HG03135 (cell line): Measurements from ENCODE around the gene ABHD16A.

Experiments used
- ATAC-seq: cut with Tn5 transposase; IDR thresholded peaks from one replicate; pipeline ENCODE4 v1.9.1; 2021; ENCODE audit warnings: mild to moderate bottlenecking, moderate library complexity; ENCODE audit not compliant: unreplicated experiment

Gene ABHD16A

DNA sequence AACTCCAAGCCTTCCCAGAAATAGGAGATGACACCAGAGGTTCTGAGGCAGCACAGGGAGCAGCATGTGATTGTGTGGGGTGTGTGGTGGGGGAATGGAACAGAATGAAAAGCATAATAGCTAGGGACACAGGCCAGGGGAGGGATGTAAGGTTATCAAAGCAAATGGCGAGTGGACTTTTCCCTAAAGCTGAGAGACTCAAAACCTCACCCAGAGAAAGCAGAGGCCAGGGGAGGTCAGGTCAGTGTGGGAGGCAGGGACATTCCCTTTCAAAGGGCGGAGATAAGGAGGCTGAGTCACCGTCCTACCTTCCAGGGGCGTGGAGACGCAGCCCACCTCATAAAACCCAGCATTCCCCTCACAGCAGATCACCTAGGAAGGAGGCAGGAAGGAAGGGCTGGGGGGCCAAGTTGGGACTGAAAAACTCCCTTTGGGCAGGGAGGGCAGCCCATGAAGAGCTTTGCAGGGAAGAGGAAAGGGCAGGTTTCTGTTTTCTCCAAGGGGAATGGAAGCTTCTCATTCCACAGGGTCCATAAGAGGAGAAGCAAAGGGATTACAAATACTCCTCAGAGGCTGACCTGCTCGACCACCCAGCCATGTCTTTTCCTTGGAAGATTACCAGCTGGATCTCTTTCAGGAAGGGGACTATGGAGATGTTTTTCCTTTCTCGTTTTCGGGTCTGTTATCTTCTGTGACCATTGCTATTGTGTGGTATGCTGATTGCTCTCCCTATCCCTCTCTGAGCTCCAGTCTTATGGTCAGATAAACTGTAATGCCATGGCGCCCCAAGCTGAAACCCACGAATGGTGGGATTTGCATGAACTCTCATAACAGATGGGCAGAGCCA lies 12.7 kb downstream of the ABHD16A start:
- ATAC-seq, result no peak

DNA sequence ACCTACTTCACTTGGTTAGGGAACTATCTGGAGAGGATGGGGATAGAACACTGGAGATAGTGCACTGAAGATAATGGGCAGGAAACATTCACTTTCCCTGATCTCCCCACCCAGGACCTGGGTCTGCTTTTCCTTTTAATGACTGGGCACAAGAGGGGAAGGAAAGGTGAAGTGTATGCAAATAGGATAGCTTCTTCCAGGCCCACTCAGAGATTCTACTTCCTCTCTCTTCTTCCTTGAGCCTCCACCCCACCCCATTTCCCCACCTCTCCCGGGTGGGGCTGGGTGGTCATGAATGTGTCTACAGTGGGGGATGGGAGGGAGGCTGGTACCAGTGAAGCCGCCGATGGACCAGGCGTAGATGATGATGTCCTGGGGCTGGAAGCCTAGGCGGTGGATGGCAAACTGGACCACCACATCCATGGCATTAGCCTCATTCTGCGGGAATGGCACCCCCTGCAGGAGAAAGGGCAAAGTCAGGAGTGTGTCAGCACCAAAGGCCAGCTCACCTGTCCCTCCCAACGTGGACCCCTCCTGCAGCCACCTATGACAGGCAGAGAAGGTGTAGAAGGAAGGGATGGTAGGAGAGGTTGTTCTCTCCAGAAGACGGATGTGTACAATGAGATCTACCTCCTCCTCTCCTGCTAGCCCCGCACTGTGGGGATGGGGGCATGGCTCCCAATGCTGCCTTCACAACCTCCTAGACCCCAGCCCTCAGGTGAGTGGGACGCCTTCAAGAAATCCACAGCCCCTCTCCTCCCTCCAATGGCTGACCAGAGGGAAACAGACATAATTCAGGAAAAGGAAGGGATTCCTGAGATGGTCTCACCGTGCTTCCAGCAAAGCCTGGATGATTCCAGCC lies 13.6 kb downstream of the ABHD16A start:
- ATAC-seq, result no peak

DNA sequence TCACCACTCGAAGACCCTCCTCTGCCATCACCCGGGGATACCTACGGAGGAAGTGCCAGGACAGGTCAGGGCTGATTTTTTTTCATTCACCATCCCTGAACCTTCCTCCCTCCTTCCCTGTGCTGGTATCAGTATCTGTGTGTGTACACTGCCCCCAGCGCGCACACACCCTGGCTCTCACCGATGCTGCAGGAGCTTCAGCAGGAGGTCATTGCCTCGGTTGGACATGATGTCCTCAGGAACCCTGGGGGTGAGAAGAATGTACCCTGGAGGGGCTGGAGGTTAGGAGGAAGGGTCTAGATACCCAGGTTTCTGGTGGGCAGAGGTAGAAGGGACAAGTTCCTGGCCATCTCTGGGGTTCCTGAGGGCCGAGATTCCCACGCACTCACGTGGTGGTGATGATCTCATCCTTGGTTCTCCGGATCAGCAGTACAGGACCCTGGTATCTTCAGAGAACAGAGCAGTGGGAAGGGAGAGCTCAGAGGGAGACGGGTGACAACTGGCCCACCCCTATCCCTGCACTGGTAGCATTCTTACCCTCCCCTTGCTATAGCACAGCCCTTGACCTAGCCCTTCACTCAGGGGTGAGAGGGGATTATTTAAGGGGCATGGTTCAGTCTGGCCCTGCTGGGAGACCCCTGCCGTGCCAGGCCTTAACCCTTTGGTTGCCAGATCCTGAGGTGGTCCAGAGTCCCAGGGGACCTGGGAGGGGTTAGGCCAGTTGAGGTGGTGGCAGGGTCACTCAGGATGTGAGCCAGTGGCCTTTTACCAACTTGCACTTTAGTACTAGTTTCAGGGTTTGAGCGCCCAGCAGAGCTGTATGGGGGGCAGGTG lies 15.0 kb downstream of the ABHD16A start:
- ATAC-seq, result no peak

DNA sequence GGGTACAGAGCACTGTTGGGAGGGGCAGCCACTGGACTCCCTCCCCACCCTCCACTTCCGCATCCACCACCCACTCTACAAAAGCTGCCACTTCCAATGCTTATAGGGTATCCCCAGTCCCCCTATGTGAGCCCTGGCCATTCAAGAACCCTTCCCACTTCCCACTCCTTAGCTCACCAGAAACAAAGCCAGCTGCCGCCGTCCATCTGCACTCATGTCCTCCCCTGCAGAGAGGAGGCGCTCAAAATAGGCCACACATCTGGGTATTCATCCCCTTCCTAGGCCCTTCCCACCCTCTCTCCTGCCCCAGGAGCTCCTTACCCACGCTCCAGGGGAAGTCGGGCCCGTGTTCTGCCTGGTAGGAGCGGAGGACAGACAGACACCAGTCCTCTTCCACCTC lies 15.8 kb downstream of the ABHD16A start:
- ATAC-seq, result no peak

DNA sequence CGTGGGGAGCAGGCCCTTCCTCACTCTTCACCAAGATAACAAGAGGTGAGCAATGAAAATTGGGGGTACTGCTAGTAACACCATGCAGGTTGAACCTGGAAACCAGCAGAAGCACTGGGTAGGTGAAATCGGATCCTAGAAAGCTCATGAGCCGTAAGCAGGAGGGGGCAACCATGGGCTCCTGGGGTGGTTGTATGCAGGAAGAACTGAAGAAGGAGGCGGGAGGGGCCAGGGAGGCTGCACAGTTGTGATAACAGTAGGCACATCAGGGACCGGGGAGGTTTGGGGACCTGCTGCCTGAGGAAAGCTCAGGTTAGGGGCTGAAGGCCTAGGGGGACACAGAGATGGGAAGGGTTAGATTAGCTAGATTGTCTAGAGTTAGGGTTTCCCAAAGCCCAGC lies 16.6 kb downstream of the ABHD16A start:
- ATAC-seq, result no peak

DNA sequence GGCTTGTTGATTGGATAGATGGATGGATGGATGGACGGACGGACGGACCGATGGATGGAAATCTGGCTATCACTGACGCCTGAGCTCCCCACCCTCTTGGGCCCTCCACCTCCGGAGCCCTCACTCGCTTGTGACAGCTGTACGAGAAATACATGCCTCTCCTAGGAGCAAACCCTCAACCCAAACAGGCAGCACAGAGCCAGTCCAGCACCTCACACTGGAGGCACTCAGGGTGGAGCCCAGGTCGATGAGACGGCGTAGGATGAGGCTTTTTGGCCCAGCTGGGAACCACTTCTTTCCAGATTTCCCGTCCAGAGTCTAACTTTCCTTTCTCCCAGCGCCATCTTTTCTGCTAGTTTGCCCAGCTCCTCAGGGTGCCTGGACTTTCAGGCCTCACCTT lies 19.5 kb downstream of the ABHD16A start:
- no peak for ATAC-seq

DNA sequence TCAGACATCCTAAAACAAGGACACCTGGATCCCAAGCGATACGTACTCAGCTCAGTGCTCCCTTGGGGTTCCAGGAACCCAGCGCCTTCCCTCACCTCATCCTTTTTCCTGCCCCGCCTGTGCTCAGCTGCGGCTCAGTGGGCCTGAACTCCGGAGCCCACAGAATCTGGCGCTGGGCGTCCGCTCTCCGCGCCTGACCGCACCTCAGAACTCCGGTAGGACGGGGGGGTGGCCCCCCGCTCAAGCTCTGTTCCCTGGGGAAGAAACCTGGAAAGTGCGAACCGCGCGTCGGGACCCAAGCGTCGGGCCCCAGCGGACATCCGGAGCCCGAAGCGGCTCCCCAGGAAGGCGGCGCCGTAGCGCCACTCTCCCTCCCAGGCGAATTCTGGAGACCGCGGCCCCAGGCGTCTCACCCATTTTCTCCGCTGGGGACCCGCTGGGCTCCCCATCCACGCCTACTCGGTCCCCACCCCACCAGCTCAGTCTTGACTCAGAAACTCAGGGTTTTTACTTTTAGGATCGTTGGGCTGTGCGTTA lies 21.9 kb downstream of the ABHD16A start:
- ATAC-seq, result no peak

DNA sequence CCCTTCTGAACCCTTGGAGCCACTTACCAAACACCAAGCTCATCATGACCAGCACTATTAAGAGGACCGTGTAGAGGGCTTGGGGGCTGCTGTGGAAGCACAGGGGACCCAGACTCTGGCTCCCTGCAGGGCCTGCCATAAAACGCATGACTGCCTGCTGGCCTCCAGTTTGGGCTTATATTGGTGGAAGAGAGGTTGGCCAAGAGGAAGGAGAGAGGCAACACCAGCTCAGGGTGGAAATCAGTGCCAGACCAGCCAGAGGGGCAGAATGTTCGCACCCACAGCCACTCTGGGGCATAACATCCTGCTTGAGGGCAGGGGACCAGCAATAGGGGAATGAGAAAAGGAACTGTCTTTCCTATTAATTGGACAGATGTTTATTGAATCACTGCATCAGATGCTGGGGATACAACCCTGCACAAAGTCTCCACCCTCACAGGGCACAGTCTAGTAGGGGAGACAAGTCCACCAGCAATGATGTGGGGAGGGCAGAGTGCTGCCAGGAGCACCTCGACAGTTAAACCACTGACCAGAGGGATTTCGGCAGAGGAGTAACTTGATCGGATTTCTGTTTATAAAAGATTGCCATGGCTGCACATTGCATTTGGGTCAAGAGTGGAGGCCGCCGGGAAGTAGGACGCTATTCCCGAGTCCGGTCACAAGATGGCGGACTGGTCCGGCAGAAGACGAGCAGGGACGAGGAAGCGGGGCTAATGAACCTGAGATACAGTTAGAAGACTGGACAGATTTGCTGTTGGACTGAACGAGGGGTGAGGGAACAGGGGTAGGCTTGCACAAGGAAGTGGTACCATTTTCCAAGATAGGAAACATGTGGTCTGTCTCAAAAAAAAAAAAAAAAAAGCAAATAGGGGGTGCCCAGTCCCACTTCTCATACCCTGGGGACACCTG lies 22.6 kb downstream of the ABHD16A start, which contains the start of gene LY6G5C:
LY6G5C (minus strand) TSS at position 842 of the 909 bp plus-strand sequence; CDS start at position 148, 694 bp downstream.
- no peak for ATAC-seq

DNA sequence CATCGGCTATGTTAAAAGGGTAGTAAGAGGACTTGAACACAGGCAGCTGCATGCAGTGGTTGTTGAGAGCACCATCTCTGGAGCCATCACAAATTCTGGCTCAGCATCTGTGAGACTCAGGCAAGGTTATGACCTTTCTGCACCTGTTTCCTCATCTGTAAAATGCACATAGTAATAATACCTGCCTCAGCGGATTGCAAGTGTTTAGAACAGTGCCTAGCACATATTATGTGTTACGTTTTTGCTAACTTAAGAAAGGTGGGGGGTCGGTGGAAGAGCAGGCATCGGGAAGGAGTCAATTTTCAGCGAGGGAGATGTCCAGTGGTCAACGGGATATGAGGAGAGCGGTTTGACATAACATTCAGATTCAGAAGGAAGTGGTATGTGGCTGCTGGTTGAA lies 25.2 kb downstream of the ABHD16A start:
- ATAC-seq, result no peak

DNA sequence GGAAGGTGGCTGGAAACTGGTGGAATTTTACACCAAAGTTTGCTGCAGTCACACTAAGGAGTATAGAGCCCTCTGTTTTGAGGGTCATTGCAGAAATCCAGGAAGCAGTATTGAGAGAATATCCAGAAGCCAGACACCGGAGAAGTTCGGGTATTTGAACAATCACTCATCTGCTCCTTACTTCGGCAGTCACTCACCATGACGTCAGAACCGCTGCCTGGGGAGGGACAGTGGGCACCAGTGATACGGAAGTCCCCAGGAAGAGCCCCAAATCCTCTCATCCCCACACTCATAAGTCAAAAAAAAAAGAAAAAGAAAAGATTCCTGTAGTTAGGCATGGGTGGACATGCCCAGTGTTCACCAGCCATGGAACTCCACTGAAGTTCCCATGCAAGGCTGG lies 26.2 kb downstream of the ABHD16A start:
- no peak for ATAC-seq

DNA sequence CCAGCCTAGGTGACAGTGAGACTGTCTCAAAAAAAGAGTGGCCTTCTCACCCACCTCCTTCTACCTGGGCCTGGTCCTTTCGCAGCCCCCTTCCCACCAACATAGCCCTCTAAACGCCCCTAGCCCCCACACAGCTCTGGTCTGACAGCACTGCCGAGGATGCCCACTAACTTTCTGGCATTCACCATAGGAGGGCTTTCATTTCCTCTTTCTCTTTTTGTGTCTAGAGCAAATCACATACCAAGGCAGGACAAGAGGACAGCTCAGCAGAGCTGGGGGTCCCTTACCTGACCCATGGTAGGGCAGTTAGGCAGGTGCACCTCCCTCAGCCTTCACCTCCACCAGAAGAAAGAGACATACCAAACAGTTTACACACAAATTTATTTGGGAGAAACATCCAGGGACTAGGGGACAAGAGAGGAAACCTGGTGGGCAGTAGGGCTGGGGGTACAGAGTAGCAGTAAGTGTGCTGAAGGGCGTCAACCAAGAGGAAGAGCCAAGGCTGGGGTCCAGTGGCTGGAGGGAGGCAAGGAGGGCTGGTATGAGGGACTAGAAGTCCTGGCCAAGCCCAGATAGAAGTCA lies 26.7 kb downstream of the ABHD16A start:
- ATAC-seq, result no peak

DNA sequence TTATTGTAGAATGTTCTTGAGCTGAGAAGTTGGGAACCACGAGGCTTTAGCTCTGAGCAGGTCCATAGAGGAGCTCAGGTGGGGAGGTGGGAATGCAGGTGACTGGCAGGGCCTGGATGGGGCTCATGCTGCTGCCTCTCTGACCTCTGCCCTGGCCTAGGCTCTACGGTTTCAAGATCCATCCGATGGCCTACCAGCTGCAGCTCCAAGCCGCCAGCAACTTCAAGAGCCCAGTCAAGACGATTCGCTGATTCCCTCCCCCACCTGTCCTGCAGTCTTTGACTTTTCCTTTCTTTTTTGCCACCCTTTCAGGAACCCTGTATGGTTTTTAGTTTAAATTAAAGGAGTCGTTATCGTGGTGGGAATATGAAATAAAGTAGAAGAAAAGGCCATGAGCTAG lies 33.4 kb downstream of the ABHD16A start, which contains the start of gene LY6G5B:
LY6G5B (plus strand) TSS at position 301 of the 400 bp plus-strand sequence. CDS start 975 bp downstream, outside the sequence.
- no peak for ATAC-seq

DNA sequence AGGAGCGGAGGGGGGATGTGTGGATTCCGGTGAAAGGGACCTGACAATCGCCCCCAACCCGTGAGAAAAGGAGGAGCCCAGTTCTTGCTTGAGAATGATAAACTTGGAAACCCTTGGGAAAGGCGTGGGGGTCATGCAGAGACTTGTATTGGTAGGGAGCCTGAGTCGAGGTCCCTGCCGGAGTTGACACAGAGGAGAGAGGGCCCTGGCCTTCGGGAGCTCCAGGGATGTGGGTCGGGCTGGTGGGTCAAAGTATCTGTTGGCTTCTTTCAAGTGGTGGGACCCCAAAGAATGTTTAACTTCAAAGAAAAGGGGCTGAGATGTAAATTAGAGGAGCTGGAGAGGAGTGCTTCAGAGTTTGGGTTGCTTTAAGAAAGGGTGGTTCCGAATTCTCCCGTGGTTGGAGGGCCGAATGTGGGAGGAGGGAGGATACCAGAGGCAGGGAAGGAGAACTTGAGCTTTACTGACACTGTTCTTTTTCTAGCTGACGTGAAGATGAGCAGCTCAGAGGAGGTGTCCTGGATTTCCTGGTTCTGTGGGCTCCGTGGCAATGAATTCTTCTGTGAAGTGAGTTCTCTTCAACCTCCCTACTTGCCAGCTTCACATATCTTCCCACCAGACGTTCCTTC lies 36.7 kb downstream of the ABHD16A start:
- ATAC-seq, result no peak

DNA sequence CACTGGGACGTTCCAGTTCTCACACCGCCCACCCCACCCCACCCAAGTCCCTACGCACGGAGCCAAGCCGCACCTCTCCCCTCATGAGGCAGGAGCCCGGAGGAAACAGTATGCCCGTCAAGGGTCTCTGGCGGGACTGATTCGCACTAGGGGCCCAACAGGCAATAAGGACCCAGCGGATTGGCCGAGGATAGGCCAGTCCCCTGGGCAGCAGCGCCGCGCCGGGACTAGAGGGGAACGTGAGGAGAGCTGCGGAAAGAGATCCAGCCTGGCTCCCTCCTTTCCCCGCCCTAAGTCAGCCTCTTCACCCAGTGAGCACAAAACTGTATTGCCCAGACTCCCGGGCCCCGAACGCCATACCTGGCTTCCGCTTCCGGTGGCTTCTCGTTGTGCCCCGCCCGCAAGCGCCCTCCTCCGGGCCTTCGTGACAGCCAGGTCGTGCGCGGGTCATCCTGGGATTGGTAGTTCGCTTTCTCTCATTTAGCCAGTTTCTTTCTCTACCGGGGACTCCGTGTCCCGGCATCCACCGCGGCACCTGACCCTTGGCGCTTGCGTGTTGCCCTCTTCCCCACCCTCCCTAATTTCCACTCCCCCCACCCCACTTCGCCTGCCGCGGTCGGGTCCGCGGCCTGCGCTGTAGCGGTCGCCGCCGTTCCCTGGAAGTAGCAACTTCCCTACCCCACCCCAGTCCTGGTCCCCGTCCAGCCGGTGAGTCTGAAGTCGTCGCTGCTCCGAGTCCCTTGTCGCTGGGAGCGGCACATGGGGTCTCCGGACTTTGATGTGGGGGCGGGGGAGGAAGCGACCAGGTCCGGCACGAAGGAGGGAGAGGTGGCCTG lies 37.4 kb downstream of the ABHD16A start, which contains the start of gene CSNK2B:
CSNK2B (plus strand) TSS at position 580 of the 836 bp plus-strand sequence. CDS start 752 bp downstream, outside the sequence.
- ATAC-seq, result peak; percentile 73

DNA sequence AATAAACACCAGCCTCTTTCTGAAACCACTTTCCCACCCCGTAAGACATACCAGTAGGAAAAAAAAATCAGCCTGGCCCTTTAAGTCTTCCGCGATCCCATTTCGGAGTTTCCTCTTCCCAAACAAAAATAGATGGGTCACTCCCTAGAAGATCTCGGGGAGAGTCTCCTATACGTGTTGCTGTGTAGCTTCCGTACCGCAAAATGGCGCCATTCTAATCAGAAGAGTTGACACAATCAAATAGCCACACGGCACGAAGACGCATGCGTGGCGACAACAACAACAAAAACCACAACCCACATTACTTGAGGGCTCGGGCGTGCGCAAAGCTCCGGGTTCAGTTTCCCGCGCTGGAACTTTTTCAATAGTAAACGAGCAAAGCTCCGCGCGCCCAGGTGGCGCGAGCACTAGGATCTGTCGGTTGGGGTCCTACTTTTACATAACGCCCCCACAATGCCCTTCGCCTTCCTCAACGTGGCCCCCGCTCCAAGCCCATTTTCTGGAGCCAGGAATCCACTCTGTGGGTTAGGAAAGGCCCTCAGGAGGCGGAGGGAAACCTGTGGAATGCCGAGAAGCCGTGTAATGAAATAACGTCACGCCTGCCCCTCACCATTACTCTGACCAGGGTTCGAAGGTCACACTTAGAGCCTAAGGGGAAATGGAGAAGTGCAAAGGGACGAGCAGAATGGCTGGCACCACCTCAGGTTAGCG lies 38.2 kb downstream of the ABHD16A start, which contains the start of gene GPANK1:
GPANK1 (minus strand) TSS at position 208 of the 711 bp plus-strand sequence. CDS start 519 bp downstream, outside the sequence.
- peak; percentile 32 for ATAC-seq

DNA sequence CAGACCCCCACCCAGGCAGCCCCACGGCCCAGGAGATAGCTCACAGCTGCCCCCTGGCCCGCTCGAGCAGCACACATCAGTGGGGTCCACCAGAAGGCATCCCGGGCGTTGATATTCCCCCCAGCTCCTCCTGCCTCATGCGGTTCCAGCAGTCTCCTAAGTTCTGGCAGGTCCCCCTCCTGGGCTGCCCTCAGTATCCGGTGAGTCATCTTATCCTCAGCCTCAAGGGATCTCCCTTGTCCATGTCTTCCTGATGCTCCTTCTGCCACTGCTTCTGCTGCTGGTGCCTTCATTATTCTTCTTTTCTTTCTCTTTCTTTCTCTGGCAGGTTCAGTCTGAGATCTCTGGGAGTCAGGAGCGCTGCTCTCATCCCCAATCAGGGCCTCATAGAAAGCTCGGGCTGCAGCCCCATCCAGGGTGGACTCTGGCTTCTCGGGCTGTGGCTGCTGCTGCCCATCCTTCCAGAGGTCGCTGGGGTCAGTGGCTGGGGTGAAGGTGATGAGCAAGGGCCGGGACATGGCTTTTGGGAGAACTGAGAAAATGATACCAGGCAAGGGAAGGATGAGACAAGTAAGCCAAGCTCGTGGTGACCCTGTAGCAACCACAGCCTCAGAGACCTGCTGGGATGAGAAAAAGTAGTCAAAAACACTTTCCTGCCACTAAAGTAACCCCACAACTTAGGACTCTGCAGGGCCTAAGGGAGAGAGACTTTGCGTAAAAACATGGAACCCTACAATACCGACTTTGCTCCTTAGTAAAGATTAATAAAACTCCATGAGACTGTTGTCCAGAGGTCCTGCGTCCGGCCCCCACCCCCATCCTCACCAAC lies 38.9 kb downstream of the ABHD16A start:
- ATAC-seq, result no peak
